Measurements from ENCODE around the gene AHRR. TPM values are rescaled to one million over a fixed set of nuclear protein-coding genes. Genes with fewer than 3 reads are reported as not detected.
"Not testable (repeated sequence)": the region's sequence is repeated elsewhere in the genome, so short reads cannot be mapped to it uniquely, and the experiment has no call there.

AHRR gene
- total RNA-seq, 2 donors from 2014 or later: 0.26 to 0.33 TPM

GRCh38 chr5:472656-473550, 151.4 kb downstream of the AHRR start:
- DNase-seq (peak; percentile 87 to 90 (median 88)), ATAC-seq (peak; percentile 92)
- no peaks in the 10 kb centered on the region for H3K9me3 ChIP-seq
- peak overlapping the region; percentile 28 to 86 (median 79) for H3K27ac ChIP-seq
- TF ChIP-seq POLR2A (IDR thresholded peaks at IDR 0.05): peak; percentile 39 to 58 (median 47)
- TF ChIP-seq CTCF (IDR thresholded peaks at IDR 0.05): peak in 2 of 7 experiments; percentile 5 to 6
- no peaks in the 10 kb centered on the region for H3K36me3 ChIP-seq (replicated peaks in 1 of 2; ENCODE audit: insufficient read depth in 1 of 2, low read depth in 2 of 2)
- intact Hi-C loops (cut with DNase I): loop anchor here (10.0 kb wide), 1 partner anchor 132 kb away; no protein-coding TSS in a partner anchor
- peaks cover 38% of the 10 kb centered on the region for H3K4me1 ChIP-seq
- H3K4me3 ChIP-seq: peak overlapping the region; percentile 53 to 54
- H3K27me3 ChIP-seq: peaks cover 0 to 18% of the 10 kb centered on the region in 2 donors
- WGBS, 2 donors: 0% methylated on average over 100 of the region's 137 CpGs; no CpG with 5 or more reads in 1 of the 2 donors

- H3K4me1 ChIP-seq: peaks cover 38% of the 10 kb centered on the region
- peaks cover 0 to 18% of the 10 kb centered on the region in 2 donors for H3K27me3 ChIP-seq
- DNase-seq: peak in 3 of 4 donors; percentile 34 to 48 (median 36)
- WGBS, 2 donors: 0% methylated on average over 10 to 43 of the region's 44 CpGs
- intact Hi-C loops (cut with DNase I): loop anchor here (10.0 kb wide), 1 partner anchor 131 kb away; no protein-coding TSS in a partner anchor
- TF ChIP-seq POLR2A (IDR thresholded peaks at IDR 0.05): no peak
- no peak for TF ChIP-seq CTCF (IDR thresholded peaks at IDR 0.05)
- peak; percentile 5 for ATAC-seq
- H3K36me3 ChIP-seq (replicated peaks in 1 of 2; ENCODE audit: insufficient read depth in 1 of 2, low read depth in 2 of 2): no peaks in the 10 kb centered on the region
- H3K27ac ChIP-seq: peak overlapping the region in 3 of 4 donors; percentile 43 to 78 (median 66)
- H3K4me3 ChIP-seq: peak overlapping the region; percentile 53 to 54
- H3K9me3 ChIP-seq: no peaks in the 10 kb centered on the region
Measured at GRCh38 chr5:473551-474192, 152.2 kb downstream of the AHRR start.

GRCh38 chr5:474232-474839, 152.8 kb downstream of the AHRR start:
- Histone ChIP-seq H3K4me1 (peaks cover 38% of the 10 kb centered on the region), H3K27me3 (peaks cover 0 to 24% of the 10 kb centered on the region in 2 donors), H3K4me3 (peak overlapping the region in 1 of 2 donors; percentile 54)
- intact Hi-C loops (cut with DNase I): loop anchor here (10.0 kb wide), 1 partner anchor 130 kb away; no protein-coding TSS in a partner anchor
- not testable (repeated sequence) for DNase-seq; H3K27ac ChIP-seq; H3K36me3 ChIP-seq (replicated peaks in 1 of 2; ENCODE audit: insufficient read depth in 1 of 2, low read depth in 2 of 2); ATAC-seq; H3K9me3 ChIP-seq
- 2% methylated on average over 18 of the region's 50 CpGs; no CpG with 5 or more reads in 1 of the 2 donors for WGBS, 2 donors

GRCh38 chr5:474840-475661, 153.5 kb downstream of the AHRR start:
- intact Hi-C loops (cut with DNase I): loop anchor here (10.0 kb wide), 1 partner anchor 130 kb away; no protein-coding TSS in a partner anchor
- peaks cover 38% of the 10 kb centered on the region for H3K4me1 ChIP-seq
- H3K27me3 ChIP-seq: peaks cover 0 to 31% of the 10 kb centered on the region in 2 donors
- no peaks in the 10 kb centered on the region for H3K9me3 ChIP-seq
- no peak overlapping the region for H3K27ac ChIP-seq
- no peak overlapping the region for H3K4me3 ChIP-seq
- no peaks in the 10 kb centered on the region for H3K36me3 ChIP-seq (replicated peaks in 1 of 2; ENCODE audit: insufficient read depth in 1 of 2, low read depth in 2 of 2)
- TF ChIP-seq POLR2A (IDR thresholded peaks at IDR 0.05): no peak
- TF ChIP-seq CTCF (IDR thresholded peaks at IDR 0.05): no peak
- ATAC-seq (no peak), DNase-seq (no peak)
- WGBS, 2 donors: 6 to 18% methylated on average over 16 to 46 of the region's 50 CpGs
